HepG2 (cell line): ENCODE measurements around the gene ZNF556. TPM values are rescaled to one million over a fixed set of nuclear protein-coding genes. Genes with fewer than 3 reads are reported as not detected.

ENCODE experiments used
- ATRX ChIP-seq: sonication (generic); formaldehyde crosslinking; IDR thresholded peaks from 2 replicates; pipeline ENCODE4 v1.4.0; 2020; ENCODE audit warnings: missing genetic modification reagents, borderline replicate concordance
- ETS1 ChIP-seq: sonication (generic); formaldehyde crosslinking; IDR thresholded peaks from 2 replicates; pipeline ENCODE4 v1.4.0; 2020; ENCODE audit warnings: missing genetic modification reagents
- HMG20A ChIP-seq: IDR thresholded peaks from 2 replicates; pipeline ENCODE4 v1.6.1; 2016; ENCODE audit warnings: borderline replicate concordance
- IKZF1 ChIP-seq: fragments of 450-650 bp; IDR thresholded peaks from 2 replicates; pipeline ENCODE4 v1.7.1; 2016
- KAT7 ChIP-seq: IDR thresholded peaks from 2 replicates; pipeline ENCODE4 v1.6.1; 2018; ENCODE audit warnings: borderline replicate concordance, missing compliant biosample characterization
- KLF15 ChIP-seq: sonication (generic); formaldehyde crosslinking; IDR thresholded peaks from 2 replicates; pipeline ENCODE4 v1.8.1; 2023; ENCODE audit warnings: borderline replicate concordance, mild to moderate bottlenecking, inconsistent platforms, missing genetic modification reagents, mixed read lengths
- MED8 ChIP-seq: sonication (generic); formaldehyde crosslinking; IDR thresholded peaks from 2 replicates; pipeline ENCODE4 v1.8.1; 2023; ENCODE audit warnings: mild to moderate bottlenecking, missing genetic modification reagents; ENCODE audit not compliant: insufficient replicate concordance
- PAWR ChIP-seq: sonication (generic); formaldehyde crosslinking; IDR thresholded peaks from 2 replicates; pipeline ENCODE4 v1.4.0; 2020; ENCODE audit warnings: missing genetic modification reagents, mild to moderate bottlenecking, borderline replicate concordance
- TEF ChIP-seq: sonication (generic); formaldehyde crosslinking; IDR thresholded peaks from 2 replicates; pipeline ENCODE4 v1.5.0; 2020; ENCODE audit warnings: missing genetic modification reagents
- TGIF2 ChIP-seq: IDR thresholded peaks from 2 replicates; pipeline ENCODE4 v1.6.1; 2016; ENCODE audit warnings: control low read depth, missing compliant biosample characterization
- TIGD3 ChIP-seq: sonication (generic); formaldehyde crosslinking; IDR thresholded peaks from 2 replicates; pipeline ENCODE4 v1.5.1; 2020; ENCODE audit warnings: mild to moderate bottlenecking, missing genetic modification reagents, borderline replicate concordance
- ZNF232 ChIP-seq: sonication (generic); formaldehyde crosslinking; IDR thresholded peaks from 2 replicates; pipeline ENCODE4 v1.4.0; 2020; ENCODE audit warnings: missing genetic modification reagents, borderline replicate concordance
- ZNF276 ChIP-seq: sonication (generic); formaldehyde crosslinking; IDR thresholded peaks from 2 replicates; pipeline ENCODE4 v1.4.0; 2020; ENCODE audit warnings: mild to moderate bottlenecking, low read depth, missing genetic modification reagents
- ZNF280D ChIP-seq: sonication (generic); formaldehyde crosslinking; IDR thresholded peaks from 2 replicates; pipeline ENCODE4 v1.5.1; 2020; ENCODE audit warnings: mild to moderate bottlenecking, missing genetic modification reagents
- ZNF446 ChIP-seq: sonication (generic); formaldehyde crosslinking; IDR thresholded peaks from 2 replicates; pipeline ENCODE4 v1.5.0; 2020; ENCODE audit warnings: mild to moderate bottlenecking, missing genetic modification reagents
- polyA plus RNA-seq, 8 experiments: library from polyadenylated mRNA; depleted of rRNA in 3 of 8; stranded (reverse) in 7 of 8; unstranded in 1 of 8; fragments of >200 nt; fragmentation: Illumina TruSeq in 4 of 8; extraction: Trizol in 4 of 8; gene quantifications; 2 replicates each; pipeline versions ENCODE4 v1.2.1 to v1.2.3, GENCODE V29; 2011 to 2016; ENCODE audit warnings: low read depth in 4 of 8, missing spikeins in 1 of 8, mixed read lengths in 1 of 8; ENCODE audit not compliant: insufficient read depth in 1 of 8
- total RNA-seq, 5 experiments: library from RNA; depleted of rRNA; stranded (reverse); fragments of >200 nt; fragmentation: Illumina TruSeq; extraction: Trizol; gene quantifications; 2 replicates each; pipeline ENCODE4 v1.2.3, GENCODE V29; 2016; ENCODE audit warnings: low read depth in 1 of 5
- TF ChIP-seq, protein P1 (sequence below): IDR thresholded peaks from 2 replicates; pipeline ENCODE4 v1.6.1; 2016; ENCODE audit warnings: missing compliant biosample characterization, missing genetic modification reagents, borderline replicate concordance
- TF ChIP-seq, protein P2 (sequence below): IDR thresholded peaks from 2 replicates; pipeline ENCODE4 v1.6.1; 2016; ENCODE audit warnings: control low read depth

Gene ZNF556
- total and polyA plus RNA-seq, 2 of the 13 experiments (the other 11 are each of a cell fraction or from before 2014, with no cell fraction given) = 4.2 to 28.6 TPM

DNA sequence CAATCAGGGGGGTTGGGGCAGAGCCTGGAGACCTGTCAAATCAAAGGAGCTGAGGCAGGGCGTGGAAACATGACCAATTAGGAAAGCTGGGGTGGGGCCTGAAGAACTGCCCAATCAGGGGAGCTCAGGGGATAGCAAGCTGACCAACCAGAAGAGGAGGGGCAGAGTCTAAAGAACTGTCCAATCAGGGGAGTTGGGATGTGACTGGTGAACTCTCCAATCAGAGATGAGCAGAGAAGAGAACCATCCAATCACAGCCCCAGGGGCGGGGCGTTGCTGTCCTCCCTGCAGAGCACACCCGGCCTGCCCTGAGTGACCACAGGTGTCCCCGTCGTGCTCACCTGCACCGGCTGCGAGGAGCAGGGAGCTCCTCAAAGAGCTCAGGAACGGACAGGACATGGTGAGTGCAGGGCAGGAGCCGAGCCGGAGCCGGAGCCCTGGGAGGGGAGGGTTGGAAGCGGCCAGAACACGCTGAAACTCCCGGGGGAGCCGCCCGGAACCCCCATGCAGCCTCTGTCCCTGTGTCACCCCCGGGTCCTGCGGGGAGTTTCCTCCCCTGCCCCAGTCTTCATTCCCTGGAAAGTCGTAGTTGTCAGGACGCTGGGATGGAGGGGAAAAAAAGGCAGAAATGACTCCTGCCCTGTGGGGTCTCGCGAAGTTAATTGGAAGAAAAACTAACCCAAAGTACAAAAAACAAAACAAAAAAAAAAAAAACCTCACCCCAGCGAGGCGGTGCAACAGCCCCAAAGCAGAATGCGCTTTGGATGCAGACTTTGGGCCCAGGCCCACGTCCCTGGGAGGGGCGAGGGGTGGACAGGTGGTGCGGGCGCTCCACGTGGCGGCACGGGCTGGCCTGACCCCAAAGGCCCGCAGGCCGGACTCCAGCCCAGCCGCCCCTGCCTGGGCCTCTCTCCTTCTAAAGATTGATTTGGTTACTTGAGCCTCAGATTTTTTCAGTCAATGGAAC, at the start of gene ZNF556 (continued):
- TF ChIP-seq ZNF280D (CRISPR knock-in tag) (no peak), ZNF446 (CRISPR knock-in tag) (no peak), KAT7 (no peak), TEF (no peak), ATRX (CRISPR knock-in tag) (no peak), ZNF276 (CRISPR knock-in tag) (no peak), ETS1 (CRISPR knock-in tag) (no peak), KLF15 (CRISPR knock-in tag) (no peak), TGIF2 (CRISPR knock-in tag) (peak; percentile 78; the same call in 1 of the 2 replicates), ZNF232 (CRISPR knock-in tag) (peak; percentile 13; the same call in 1 of the 2 replicates), MED8 (CRISPR knock-in tag) (no peak), TIGD3 (CRISPR knock-in tag) (no peak), IKZF1 (no peak), HMG20A (CRISPR knock-in tag) (no peak), PAWR (CRISPR knock-in tag) (no peak)
- TF ChIP-seq, protein P1, sequence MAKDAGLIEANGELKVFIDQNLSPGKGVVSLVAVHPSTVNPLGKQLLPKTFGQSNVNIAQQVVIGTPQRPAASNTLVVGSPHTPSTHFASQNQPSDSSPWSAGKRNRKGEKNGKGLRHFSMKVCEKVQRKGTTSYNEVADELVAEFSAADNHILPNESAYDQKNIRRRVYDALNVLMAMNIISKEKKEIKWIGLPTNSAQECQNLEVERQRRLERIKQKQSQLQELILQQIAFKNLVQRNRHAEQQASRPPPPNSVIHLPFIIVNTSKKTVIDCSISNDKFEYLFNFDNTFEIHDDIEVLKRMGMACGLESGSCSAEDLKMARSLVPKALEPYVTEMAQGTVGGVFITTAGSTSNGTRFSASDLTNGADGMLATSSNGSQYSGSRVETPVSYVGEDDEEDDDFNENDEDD = peak; percentile 19; the same call in 1 of the 2 replicates
- TF ChIP-seq, protein P2, sequence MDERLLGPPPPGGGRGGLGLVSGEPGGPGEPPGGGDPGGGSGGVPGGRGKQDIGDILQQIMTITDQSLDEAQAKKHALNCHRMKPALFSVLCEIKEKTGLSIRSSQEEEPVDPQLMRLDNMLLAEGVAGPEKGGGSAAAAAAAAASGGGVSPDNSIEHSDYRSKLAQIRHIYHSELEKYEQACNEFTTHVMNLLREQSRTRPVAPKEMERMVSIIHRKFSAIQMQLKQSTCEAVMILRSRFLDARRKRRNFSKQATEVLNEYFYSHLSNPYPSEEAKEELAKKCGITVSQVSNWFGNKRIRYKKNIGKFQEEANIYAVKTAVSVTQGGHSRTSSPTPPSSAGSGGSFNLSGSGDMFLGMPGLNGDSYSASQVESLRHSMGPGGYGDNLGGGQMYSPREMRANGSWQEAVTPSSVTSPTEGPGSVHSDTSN (CRISPR knock-in tag) = peak; percentile 88
